AG10803 (cell line): Measurements from ENCODE around the gene PHF5A.
"Not testable (repeated sequence)": the region's sequence is repeated elsewhere in the genome, so short reads cannot be mapped to it uniquely, and the experiment has no call there.

Source experiments
- DNase-seq: peaks from one replicate; pipeline ENCODE4 v3.0.0; 2010; ENCODE audit warnings: low read depth
- H3K4me3 ChIP-seq: 2 replicates; pipeline ENCODE4 v1.5.1; 2011; ENCODE audit warnings: mild to moderate bottlenecking, low read length, control low read depth
- TF ChIP-seq, protein P1 (sequence below): conservative IDR thresholded peaks from 2 replicates; pipeline ENCODE4 v1.5.1; 2011; ENCODE audit warnings: mild to moderate bottlenecking, low read length, control low read depth, inconsistent platforms

Gene PHF5A

DNA sequence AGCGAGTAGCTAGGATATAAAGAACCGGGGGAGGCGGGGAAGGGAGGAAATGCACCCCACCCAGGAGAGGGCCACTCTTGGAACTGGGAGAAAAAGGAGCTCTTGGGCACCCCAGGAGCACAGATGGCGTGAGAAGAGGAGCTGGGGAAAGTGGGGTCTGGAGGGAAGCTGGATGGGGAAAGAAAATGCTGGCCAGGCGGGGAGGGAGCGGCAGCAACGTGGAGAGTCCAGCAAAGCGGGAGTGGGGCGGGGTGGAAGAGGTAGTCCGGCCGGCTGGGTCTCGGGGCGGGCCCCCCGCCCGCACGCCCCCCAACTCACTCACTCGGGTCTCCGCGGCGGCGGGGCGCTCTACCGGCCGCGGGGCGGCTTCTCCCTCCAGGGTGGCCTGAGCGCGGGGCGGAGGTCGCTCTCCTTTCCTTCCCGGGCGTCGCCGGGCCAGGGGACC lies 22.4 kb downstream of the PHF5A start:
- TF ChIP-seq, protein P1, sequence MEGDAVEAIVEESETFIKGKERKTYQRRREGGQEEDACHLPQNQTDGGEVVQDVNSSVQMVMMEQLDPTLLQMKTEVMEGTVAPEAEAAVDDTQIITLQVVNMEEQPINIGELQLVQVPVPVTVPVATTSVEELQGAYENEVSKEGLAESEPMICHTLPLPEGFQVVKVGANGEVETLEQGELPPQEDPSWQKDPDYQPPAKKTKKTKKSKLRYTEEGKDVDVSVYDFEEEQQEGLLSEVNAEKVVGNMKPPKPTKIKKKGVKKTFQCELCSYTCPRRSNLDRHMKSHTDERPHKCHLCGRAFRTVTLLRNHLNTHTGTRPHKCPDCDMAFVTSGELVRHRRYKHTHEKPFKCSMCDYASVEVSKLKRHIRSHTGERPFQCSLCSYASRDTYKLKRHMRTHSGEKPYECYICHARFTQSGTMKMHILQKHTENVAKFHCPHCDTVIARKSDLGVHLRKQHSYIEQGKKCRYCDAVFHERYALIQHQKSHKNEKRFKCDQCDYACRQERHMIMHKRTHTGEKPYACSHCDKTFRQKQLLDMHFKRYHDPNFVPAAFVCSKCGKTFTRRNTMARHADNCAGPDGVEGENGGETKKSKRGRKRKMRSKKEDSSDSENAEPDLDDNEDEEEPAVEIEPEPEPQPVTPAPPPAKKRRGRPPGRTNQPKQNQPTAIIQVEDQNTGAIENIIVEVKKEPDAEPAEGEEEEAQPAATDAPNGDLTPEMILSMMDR: no peak
- peak overlapping the region; percentile 98 for H3K4me3 ChIP-seq
- DNase-seq: no peak

DNA sequence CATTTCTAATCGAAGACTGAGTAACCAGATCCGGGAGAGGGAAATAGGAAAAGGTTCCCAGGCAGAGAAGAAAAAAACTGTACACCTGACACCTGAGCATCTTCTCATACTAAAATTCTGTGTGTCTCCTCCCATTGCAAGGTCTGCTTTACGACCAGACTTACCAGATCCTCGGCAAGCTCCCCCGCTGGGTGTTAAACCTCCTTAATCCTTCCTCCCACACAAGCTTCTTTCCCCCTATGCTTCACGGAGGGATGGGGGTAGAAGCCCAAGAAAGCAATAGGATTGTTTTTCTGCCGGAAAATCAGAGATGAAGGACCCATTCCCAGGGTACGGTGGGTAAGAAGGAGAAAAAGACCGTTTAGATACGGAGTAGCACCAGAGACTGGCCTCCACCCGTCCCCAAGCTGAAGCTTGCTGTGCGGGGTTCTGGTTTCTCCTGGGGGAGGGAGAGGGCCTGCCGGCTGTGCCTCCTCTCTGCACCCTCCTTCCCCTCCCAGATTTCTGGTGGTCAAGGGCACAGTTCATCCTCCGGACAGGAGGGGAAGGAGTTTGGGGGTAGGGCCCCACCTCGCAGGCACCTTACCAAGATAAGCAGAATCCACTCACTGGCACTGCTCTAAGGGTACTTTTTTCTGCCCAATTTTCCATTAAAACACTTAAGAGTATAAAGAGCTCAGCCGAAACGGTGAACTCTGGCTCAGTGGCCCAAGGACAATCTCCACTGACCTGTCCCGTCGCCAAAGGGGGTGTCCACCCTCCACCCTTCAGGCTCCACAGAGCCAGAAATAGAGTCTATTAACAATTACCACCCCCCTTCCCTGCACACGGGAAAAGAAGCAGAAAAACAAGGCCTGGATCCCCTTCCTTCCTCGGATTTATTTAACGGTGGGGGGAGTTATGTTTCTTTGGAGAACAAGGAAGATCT lies 23.1 kb downstream of the PHF5A start:
- DNase-seq: no peak
- TF ChIP-seq, protein P1: no peak

DNA sequence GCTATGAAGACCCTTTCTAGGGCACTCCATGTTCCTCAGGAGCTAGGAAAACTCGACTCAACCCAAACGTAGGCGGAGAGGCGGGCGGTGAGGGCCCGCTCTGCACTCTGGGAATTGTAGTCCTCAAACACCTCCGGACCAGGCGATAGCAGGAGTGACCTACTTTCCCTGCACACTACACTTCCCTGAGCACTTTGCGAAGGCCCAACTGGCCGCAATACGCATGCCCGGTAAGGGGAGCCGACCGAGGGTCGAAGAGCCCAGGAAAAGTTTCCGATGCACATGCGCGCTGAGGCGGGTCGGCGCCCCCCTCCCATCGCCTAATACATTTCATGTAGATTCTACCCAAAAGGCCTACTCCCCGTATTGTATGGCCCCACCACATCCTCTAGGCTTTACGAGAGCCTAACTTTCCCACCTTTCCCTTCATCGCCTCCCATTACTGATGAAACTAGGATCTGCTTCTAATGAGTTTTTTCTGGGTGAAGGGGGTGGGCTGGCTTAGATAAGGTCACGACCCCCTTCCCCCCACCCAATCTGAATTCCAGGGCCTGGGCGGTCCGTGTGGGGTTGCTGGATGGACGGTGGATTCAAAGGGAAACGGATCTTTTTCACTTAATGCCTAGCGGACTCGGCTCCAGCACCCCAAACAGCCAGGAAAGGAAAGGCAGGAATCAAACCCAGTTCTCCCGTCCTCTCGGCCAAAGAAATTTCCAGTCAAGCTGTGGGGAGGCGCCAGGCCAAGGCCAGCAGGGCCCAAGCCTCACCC lies 23.9 kb downstream of the PHF5A start:
- H3K4me3 ChIP-seq: peak overlapping the region; percentile 98
- peak; percentile 94 for DNase-seq
- TF ChIP-seq, protein P1: no peak

More for the DNA sequence above, 23.1 kb downstream of the PHF5A start:
- H3K4me3 ChIP-seq: peak overlapping the region; percentile 98

DNA sequence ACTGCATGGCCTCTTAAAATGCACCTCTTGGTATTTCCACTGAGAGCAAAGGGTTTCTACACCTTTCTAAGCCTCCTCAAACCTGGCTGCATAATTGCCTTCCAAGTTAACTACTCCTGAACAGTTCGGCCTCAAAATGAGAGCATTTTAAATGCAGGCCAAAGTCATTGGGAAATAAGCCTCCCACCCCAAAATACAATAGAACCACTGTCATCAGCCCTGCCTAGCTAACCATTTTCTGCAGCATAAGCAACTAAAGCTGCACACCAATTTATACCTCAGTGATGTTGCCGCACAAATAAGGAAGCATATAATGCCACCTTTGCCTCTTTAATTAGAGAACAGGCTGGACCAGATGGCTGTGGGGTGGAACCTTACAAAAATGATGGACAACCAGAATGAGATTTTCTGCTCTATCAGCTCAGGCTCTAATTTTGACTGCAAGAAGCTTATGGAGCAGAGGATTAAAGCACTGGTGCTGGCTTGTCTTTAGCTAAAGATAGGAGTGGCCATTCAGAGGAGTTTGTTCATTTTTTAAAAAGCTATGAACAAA lies 26.2 kb downstream of the PHF5A start:
- H3K4me3 ChIP-seq: no peak overlapping the region
- TF ChIP-seq, protein P1: no peak
- no peak for DNase-seq

DNA sequence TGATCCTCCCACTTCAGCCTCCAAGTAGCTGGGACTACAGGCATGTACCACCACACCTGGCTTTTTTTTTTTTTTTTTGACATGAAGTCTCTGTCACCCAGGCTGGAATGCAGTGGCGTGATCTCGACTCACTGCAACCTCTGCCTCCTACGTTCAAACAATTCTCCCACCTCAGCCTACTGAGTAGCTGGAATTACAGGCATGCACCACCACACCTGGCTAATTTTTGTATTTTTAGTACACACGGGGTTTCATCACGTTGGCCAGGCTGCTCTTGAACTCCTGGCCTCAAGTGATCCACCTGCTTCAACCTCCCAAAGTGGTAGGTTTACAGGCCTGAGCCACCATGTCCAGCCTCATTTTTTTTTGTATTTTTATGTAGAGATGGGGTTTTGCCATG lies 28.0 kb downstream of the PHF5A start:
- DNase-seq, H3K4me3 ChIP-seq: not testable (repeated sequence)

DNA sequence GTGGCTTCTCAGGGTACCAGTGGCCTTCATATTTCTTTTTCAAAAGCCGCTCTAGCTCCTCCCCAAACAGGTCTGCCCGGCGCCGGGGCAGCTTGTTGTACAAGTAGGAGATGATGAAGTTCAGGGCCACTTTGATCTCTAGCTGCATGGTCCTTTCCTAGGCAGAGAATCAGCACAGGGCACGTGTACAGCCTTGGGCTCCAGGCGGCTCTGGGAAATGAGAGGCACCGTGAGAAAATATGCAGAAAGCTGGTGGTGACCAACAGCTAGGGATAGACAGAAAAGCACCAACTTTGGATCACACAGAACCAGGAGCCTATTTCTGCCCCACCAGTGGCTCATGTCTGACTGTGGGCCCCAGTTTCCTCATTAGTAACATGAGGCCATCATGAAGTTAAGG lies 31.3 kb downstream of the PHF5A start:
- TF ChIP-seq, protein P1: no peak
- no peak for DNase-seq
- H3K4me3 ChIP-seq: no peak overlapping the region

DNA sequence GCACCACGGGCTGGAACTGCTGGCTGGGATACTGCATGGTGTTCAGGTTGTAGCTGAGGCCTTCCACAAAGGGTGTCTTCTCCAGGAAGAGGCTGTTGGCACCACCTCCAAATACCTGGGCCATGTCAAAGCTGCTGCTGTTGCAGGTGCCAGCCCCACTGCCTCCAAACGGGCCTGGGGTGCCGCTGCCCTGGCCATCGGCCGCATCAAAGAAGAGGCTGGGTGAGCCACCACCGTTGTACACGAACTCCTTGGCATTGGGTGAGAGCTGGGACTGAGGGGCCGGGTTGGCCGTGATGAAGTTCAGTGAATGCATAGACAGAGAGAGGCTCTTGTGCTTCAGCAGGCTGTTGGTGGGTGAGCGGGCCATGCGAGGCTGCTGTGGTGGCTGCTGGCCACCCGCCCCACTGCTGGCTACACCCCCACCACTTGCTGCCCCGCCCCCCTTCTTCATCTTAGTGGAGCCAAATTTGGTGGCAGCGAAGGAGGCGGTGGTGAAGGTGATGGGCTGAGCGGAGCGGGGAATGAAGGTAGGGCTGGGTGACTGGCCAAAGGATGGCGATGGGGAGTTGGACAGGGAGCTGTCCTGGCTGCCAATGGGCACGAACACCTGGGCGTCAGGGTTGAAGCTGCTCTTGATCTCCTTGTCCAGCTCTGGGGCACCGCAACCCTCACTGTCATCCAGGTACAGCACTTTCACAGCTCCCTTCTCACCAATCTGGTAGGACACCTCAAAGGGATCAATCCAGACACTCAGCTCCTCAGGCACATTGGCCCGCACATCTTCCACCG lies 32.0 kb downstream of the PHF5A start:
- TF ChIP-seq, protein P1: no peak
- no peak overlapping the region for H3K4me3 ChIP-seq

More for the DNA sequence above, 32.0 kb downstream of the PHF5A start:
- DNase-seq: no peak
